CD1c-positive myeloid dendritic cell (primary cell): ENCODE results near the gene DNM3.
"Not testable (repeated sequence)": the region's sequence is repeated elsewhere in the genome, so short reads cannot be mapped to it uniquely, and the experiment has no call there.

ENCODE experiments used
- DNase-seq: peaks from one replicate; pipeline ENCODE4 v3.0.0-alpha.2; 2016; ENCODE audit errors: extremely low spot score

Gene DNM3

GRCh38 chr1:172417557-172417956 is 576.3 kb downstream of the DNM3 start:
- no peak for DNase-seq

GRCh38 chr1:172420385-172420784 is 579.1 kb downstream of the DNM3 start, which contains the start of gene C1orf105:
Gene C1orf105 (plus strand): TSS chr1:172420685. CDS start chr1:172420886, 201 bp downstream.
- DNase-seq, result no peak

GRCh38 chr1:172421974-172422604 is 580.8 kb downstream of the DNM3 start:
- no peak for DNase-seq

- DNase-seq, result no peak
Observed at GRCh38 chr1:172423336-172423735, 582.0 kb downstream of the DNM3 start.

- DNase-seq, result no peak
Observed at GRCh38 chr1:172425339-172425738, 584.0 kb downstream of the DNM3 start.

GRCh38 chr1:172427191-172427590 is 585.9 kb downstream of the DNM3 start:
- DNase-seq, result no peak

GRCh38 chr1:172429331-172430127 is 588.2 kb downstream of the DNM3 start:
- peak; percentile 54 for DNase-seq

GRCh38 chr1:172430128-172430454 is 588.8 kb downstream of the DNM3 start:
- DNase-seq, result no peak

GRCh38 chr1:172431204-172431603 is 589.9 kb downstream of the DNM3 start:
- no peak for DNase-seq

- DNase-seq, result no peak
Observed at GRCh38 chr1:172431721-172432192, 590.5 kb downstream of the DNM3 start.

GRCh38 chr1:172437183-172437582 is 595.9 kb downstream of the DNM3 start:
- not testable (repeated sequence) for DNase-seq

- no peak for DNase-seq
Observed at GRCh38 chr1:172442404-172442803, 601.1 kb downstream of the DNM3 start.

- DNase-seq, result no peak
Observed at GRCh38 chr1:172442843-172443565, 601.7 kb downstream of the DNM3 start.

GRCh38 chr1:172443666-172444453 is 602.6 kb downstream of the DNM3 start, which contains the start of gene PIGC:
Gene PIGC (minus strand): TSS chr1:172444069. CDS start chr1:172442622, 1,447 bp downstream.
- DNase-seq, result peak; percentile 92

GRCh38 chr1:172446547-172446946 is 605.2 kb downstream of the DNM3 start:
- DNase-seq, result no peak

- no peak for DNase-seq
Observed at GRCh38 chr1:172447641-172448040, 606.3 kb downstream of the DNM3 start.

GRCh38 chr1:172448995-172449584 is 607.8 kb downstream of the DNM3 start:
- no peak for DNase-seq

- DNase-seq, result peak; percentile 81
Observed at GRCh38 chr1:172449585-172450523, 608.6 kb downstream of the DNM3 start.

- DNase-seq, result no peak
Observed at GRCh38 chr1:172450524-172450885, 609.2 kb downstream of the DNM3 start.

GRCh38 chr1:172451002-172451443 is 609.7 kb downstream of the DNM3 start:
- no peak for DNase-seq
